A673 (cell line): ENCODE results near the gene ABTB1. TPM values are rescaled to one million over a fixed set of nuclear protein-coding genes. Genes with fewer than 3 reads are reported as not detected.

Experiments used
- BruUV-seq: library from RNA; stranded (reverse); fragments of 400-500 nt; replicated peaks from 2 replicates; lab custom pipeline; 2021; lab: Mats Ljungman, UMichigan
- CTCF ChIA-PET: fragments of 300-600 bp; sonication (Branson Sonifier 250); formaldehyde crosslinking; loops from one replicate; lab custom pipeline; 2022; ENCODE audit warnings: antibody characterized with exemption; lab: Charles Lee
- POLR2A ChIA-PET: fragments of 300-600 bp; sonication (Branson Sonifier 250); formaldehyde crosslinking; loops from one replicate; lab custom pipeline; 2022; ENCODE audit warnings: antibody characterized with exemption; ENCODE audit not compliant: low non-redundant PET; lab: Charles Lee
- DNase-seq: peaks from one replicate; pipeline ENCODE4 v3.0.0-alpha.2; 2015; ENCODE audit warnings: low spot score
- H3K27ac ChIP-seq: fragments of 200-600 bp; sonication (generic); 2 replicates; pipeline ENCODE4 v1.5.1; 2016; ENCODE audit warnings: mixed run types, low read depth, mild to moderate bottlenecking, mixed read lengths, antibody characterized with exemption, low read length; ENCODE audit not compliant: poor library complexity, severe bottlenecking
- H3K27me3 ChIP-seq: fragments of 200-600 bp; sonication (generic); replicated peaks from 2 replicates; pipeline ENCODE4 v1.6.1; 2017; ENCODE audit warnings: mixed run types, low read depth, mild to moderate bottlenecking, mixed read lengths, antibody characterized with exemption, low read length; ENCODE audit not compliant: insufficient read depth, poor library complexity
- H3K36me3 ChIP-seq: fragments of 200-600 bp; sonication (generic); 2 replicates; pipeline ENCODE4 v1.6.1; 2016; ENCODE audit warnings: mixed run types, mild to moderate bottlenecking, mixed read lengths, antibody characterized with exemption, low read length; ENCODE audit not compliant: insufficient read depth, poor library complexity, severe bottlenecking
- H3K4me1 ChIP-seq: fragments of 200-600 bp; sonication (generic); 2 replicates; pipeline ENCODE4 v1.6.1; 2017; ENCODE audit warnings: mixed run types, mild to moderate bottlenecking, mixed read lengths, antibody characterized with exemption, low read length; ENCODE audit not compliant: insufficient read depth, poor library complexity, severe bottlenecking
- H3K4me3 ChIP-seq: fragments of 200-600 bp; sonication (generic); 2 replicates; pipeline ENCODE4 v1.5.1; 2016; ENCODE audit warnings: low read depth, mixed run types, mild to moderate bottlenecking, mixed read lengths, low read length; ENCODE audit not compliant: poor library complexity, severe bottlenecking
- H3K9me3 ChIP-seq: fragments of 200-600 bp; sonication (generic); 2 replicates; pipeline ENCODE4 v1.6.1; 2016; ENCODE audit warnings: mixed run types, low read depth, mild to moderate bottlenecking, mixed read lengths, antibody characterized with exemption, low read length; ENCODE audit not compliant: poor library complexity, severe bottlenecking
- EZH2 ChIP-seq: fragments of 200-600 bp; sonication (generic); IDR thresholded peaks from 2 replicates; pipeline ENCODE4 v1.6.1; 2017; ENCODE audit warnings: borderline replicate concordance, low read depth, mild to moderate bottlenecking, mixed read lengths, antibody characterized with exemption, low read length; ENCODE audit not compliant: poor library complexity, severe bottlenecking
- intact Hi-C: fragments of 100-400 bp; cut with micrococcal nuclease; formaldehyde crosslinking; loops from one replicate; pipeline ENCODE4 v1.10.0; 2022; ENCODE audit not compliant: unreplicated experiment
- total RNA-seq: library from RNA; stranded (reverse); gene quantifications from 2 replicates; pipeline ENCODE4 v1.2.3, GENCODE V29; 2021
- TF ChIP-seq, protein P1 (sequence below): fragments of 300-800, 200-600 bp; sonication (generic); conservative IDR thresholded peaks from 2 replicates; pipeline ENCODE4 v1.5.1; 2017; ENCODE audit warnings: low read depth, mild to moderate bottlenecking, antibody characterized with exemption, low read length, moderate library complexity, mixed read lengths

The ABTB1 gene
- total RNA-seq, 1 experiment from 2014 or later: 2.6 TPM

DNA sequence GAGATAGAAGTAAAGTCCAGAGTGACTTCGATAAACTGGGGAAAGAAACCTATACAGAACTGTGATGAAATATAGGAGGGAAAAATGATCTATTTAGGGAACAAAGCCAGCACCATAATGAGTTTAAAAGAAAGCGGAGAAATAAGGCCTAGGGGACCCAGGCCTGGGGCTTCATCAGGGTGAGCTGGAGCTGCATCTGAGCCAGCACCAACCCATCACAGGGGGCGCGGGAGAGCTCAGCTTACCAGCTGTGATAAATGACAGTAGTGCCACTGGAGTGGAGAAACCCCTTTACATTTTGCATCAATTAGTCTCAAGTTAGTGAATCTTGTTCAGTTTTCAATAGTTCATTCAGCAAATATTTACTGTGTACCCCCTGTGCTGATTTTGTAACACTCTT is 22.5 kb upstream of the ABTB1 start:
- Histone ChIP-seq H3K27ac (no peak overlapping the region), H3K36me3 (no peaks in the 10 kb centered on the region), H3K9me3 (no peaks in the 10 kb centered on the region), H3K4me3 (no peak overlapping the region), H3K4me1 (no peaks in the 10 kb centered on the region), H3K27me3 (no peaks in the 10 kb centered on the region)
- ChIA-PET CTCF (no interaction called here), POLR2A (no interaction called here)
- no TSS peak for BruUV-seq
- intact Hi-C loops: loop anchor here (5.0 kb wide), 1 partner anchor 482 kb away; no protein-coding TSS in a partner anchor
- no peak for DNase-seq
- TF ChIP-seq EZH2: no peak
- TF ChIP-seq, protein P1, sequence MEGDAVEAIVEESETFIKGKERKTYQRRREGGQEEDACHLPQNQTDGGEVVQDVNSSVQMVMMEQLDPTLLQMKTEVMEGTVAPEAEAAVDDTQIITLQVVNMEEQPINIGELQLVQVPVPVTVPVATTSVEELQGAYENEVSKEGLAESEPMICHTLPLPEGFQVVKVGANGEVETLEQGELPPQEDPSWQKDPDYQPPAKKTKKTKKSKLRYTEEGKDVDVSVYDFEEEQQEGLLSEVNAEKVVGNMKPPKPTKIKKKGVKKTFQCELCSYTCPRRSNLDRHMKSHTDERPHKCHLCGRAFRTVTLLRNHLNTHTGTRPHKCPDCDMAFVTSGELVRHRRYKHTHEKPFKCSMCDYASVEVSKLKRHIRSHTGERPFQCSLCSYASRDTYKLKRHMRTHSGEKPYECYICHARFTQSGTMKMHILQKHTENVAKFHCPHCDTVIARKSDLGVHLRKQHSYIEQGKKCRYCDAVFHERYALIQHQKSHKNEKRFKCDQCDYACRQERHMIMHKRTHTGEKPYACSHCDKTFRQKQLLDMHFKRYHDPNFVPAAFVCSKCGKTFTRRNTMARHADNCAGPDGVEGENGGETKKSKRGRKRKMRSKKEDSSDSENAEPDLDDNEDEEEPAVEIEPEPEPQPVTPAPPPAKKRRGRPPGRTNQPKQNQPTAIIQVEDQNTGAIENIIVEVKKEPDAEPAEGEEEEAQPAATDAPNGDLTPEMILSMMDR: no peak

DNA sequence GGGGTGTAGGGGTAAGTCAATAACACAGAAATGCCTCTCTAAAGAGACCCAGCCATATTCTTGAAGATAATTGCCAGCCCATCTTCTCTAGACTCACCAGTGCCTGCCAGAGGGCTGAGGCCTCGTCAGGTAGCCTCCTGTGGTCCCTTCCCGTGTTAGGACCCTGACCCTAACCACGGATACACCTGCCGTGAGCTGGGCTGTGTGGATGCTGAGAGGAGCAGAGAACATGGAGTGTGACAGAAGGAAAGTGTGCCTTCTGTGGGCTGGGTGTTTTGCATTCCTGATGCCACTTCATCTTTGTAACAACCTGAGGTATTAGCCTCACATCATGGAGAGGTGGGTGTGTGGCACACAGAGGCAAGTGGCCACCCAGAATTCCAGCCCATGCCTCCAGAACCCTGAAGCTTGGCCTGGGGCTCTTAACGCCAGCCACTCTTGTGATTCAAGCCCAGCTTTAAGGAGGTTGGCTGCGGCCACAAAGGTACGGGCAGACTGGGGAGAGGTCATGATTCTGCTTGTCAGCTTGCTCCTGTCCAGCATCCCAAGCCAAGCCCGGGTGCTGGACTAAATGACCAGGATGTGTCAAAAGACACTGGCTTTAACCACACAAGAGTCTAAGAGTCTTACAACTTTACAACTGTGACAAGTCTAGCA is 21.1 kb upstream of the ABTB1 start:
- ChIA-PET POLR2A (no interaction called here), CTCF (interaction anchor here (0.9 to 1.3 kb wide), 3 partner anchors 17 to 76 kb away, joined by 3 to 5 read pairs (median 3); no protein-coding TSS in a partner anchor)
- H3K27ac ChIP-seq: no peak overlapping the region
- H3K4me3 ChIP-seq: no peak overlapping the region
- no peaks in the 10 kb centered on the region for H3K9me3 ChIP-seq
- intact Hi-C loops: loop anchor here (1.0 to 5.0 kb wide), 2 partner anchors 320 to 481 kb away; no protein-coding TSS in a partner anchor
- TF ChIP-seq, protein P1: no peak
- TF ChIP-seq EZH2: no peak
- DNase-seq: no peak
- H3K27me3 ChIP-seq: no peaks in the 10 kb centered on the region
- BruUV-seq: no TSS peak
- H3K36me3 ChIP-seq: no peaks in the 10 kb centered on the region
- H3K4me1 ChIP-seq: no peaks in the 10 kb centered on the region

DNA sequence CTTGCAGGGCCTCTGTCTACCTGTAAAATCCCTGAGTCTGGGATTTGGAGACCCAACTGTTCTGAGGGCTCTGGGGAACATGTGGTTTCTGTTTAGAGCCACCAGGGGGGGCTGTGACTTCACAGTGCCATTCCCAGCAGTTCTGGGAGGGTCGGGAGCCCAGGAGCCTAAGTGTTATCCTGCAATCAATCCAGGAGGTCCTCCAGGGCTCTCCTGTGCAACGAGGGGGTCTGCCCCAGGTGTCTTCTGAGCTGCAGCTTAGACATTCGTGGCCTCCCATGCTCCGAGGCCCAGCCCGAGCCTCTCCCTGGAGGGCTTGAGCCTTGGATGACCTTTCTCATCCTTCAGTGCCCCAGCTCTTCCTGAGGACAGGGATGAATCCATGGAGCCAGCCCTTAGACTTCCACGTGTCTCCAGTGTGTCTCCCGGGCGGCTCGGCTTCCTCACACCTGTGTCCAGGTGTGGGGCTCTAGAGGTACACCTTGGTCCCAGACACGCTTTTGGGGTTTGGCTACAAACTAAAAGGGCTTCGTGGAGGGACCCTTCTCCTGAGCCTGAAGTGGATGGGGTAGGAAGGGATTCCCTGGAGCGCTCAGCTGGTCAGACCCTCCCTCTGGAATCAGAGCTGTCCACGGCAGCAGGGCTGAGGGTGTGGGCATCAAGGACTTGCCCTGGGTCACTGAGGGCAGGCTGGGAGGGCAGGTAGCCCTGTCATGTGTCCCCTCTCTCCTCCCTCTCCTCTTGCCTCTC is 20.3 kb upstream of the ABTB1 start:
- H3K9me3 ChIP-seq: no peaks in the 10 kb centered on the region
- POLR2A ChIA-PET: no interaction called here
- DNase-seq: peak; percentile 73
- TF ChIP-seq, protein P1: peak; percentile 89
- no peak for TF ChIP-seq EZH2
- H3K27ac ChIP-seq: no peak overlapping the region
- H3K27me3 ChIP-seq: no peaks in the 10 kb centered on the region
- BruUV-seq: no TSS peak
- no peaks in the 10 kb centered on the region for H3K4me1 ChIP-seq
- no peaks in the 10 kb centered on the region for H3K36me3 ChIP-seq
- intact Hi-C loops: loop anchor here (1.0 to 5.0 kb wide), 2 partner anchors 319 to 480 kb away; no protein-coding TSS in a partner anchor
- no peak overlapping the region for H3K4me3 ChIP-seq
- CTCF ChIA-PET: interaction anchor here (0.9 to 1.3 kb wide), 2 partner anchors 42 to 77 kb away, joined by 3 to 5 read pairs; no protein-coding TSS in a partner anchor
